ENCODE data around the gene FKBP15. TPM values are rescaled to one million over a fixed set of nuclear protein-coding genes. Genes with fewer than 3 reads are reported as not detected.

FKBP15 gene
- total and polyA plus RNA-seq, 12 donors = 14.1 to 38.1 (median 28.3) TPM

DNA sequence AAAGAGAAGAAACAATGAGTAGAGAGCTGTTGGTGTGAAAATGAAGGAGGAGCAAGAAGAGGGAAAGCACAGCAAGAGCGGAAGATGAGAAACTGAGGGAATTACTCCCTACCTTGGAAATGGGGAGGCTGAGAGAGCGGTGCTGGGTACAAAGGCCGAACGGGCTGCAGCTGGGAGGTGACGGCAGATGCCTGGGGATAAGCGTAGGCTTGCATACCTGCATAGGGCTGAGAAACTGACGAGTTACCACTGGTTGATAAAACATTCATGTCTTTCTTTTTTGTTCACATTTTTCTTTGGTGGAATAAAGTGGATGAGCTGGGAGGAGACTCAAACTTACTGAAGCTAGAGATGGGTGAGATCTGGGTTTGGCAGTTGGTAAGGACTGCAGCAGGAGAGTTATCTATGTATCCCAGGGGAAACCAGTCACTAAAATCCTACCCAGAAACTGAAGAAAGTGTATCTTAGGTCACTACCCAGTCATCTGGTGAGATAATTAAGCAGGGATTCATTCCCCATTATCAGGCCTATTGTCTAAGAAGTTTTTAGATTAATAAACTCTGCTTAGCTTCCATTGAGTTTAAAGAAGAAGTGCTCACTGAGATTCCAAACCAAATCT is 34.8 kb downstream of the FKBP15 start:
- intact Hi-C loops (cut with DNase I) = no loop called here
- Histone ChIP-seq H3K27ac (no peak overlapping the region), H3K9me3 (replicated peaks in 1 of 3) (no peaks in the 10 kb centered on the region), H3K4me1 (replicated peaks in 1 of 2) (peaks cover 0 to 10% of the 10 kb centered on the region in 2 donors), H3K4me3 (no peak overlapping the region), H3K36me3 (replicated peaks in 1 of 2) (peaks cover 0 to 85% of the 10 kb centered on the region in 2 donors), H3K27me3 (no peaks in the 10 kb centered on the region)
- TF ChIP-seq, protein P1, sequence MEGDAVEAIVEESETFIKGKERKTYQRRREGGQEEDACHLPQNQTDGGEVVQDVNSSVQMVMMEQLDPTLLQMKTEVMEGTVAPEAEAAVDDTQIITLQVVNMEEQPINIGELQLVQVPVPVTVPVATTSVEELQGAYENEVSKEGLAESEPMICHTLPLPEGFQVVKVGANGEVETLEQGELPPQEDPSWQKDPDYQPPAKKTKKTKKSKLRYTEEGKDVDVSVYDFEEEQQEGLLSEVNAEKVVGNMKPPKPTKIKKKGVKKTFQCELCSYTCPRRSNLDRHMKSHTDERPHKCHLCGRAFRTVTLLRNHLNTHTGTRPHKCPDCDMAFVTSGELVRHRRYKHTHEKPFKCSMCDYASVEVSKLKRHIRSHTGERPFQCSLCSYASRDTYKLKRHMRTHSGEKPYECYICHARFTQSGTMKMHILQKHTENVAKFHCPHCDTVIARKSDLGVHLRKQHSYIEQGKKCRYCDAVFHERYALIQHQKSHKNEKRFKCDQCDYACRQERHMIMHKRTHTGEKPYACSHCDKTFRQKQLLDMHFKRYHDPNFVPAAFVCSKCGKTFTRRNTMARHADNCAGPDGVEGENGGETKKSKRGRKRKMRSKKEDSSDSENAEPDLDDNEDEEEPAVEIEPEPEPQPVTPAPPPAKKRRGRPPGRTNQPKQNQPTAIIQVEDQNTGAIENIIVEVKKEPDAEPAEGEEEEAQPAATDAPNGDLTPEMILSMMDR (IDR thresholded peaks at IDR 0.05) = no peak
- no peak for TF ChIP-seq POLR2A (IDR thresholded peaks at IDR 0.05)
- no peak for DNase-seq
- WGBS, 4 donors = 96 to 98% (median 97%) methylated on average over 7 of the region's 7 CpGs

DNA sequence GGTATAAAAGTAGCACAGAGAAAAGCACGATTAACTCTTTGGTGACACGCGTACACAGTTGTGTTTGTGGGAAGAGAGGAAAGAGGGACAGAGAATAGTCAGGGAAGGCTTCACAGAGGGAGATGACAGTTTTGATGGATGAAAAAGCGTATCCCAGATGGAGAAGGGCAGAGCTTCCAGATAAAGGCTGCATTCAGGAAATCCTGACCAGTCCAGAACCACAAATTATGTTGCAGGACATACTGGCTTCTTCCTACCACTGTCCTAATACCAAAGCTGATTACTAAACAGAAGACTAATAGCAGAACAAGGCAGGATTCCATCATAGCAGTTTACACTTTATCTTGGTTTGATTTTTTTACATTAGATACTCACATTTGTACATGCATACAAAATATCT is 35.8 kb downstream of the FKBP15 start:
- intact Hi-C loops (cut with DNase I) = no loop called here
- H3K36me3 ChIP-seq (replicated peaks in 1 of 2) = peaks cover 0 to 78% of the 10 kb centered on the region in 2 donors

DNA sequence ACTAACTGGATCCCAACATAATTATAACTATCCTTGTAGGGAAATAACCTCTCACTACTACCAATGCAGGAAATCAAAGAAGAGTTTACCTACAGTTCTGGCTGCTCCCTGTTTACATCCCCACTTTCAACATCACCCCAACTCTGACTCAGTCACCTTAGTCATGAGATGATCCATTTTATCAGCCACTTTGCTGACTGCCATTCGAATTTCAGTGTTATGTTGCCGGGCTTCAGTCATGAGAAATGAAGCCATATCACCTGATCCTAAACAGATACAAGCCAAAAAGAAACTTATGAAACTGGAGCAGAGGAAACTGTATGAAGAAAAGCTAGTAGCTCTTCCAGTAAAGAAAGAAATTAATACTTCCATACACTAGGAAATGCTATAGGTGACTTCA is 36.5 kb downstream of the FKBP15 start:
- Histone ChIP-seq H3K27ac (no peak overlapping the region), H3K4me3 (no peak overlapping the region), H3K27me3 (no peaks in the 10 kb centered on the region), H3K36me3 (replicated peaks in 1 of 2) (peaks cover 0 to 80% of the 10 kb centered on the region in 2 donors), H3K9me3 (replicated peaks in 1 of 3) (no peaks in the 10 kb centered on the region), H3K4me1 (replicated peaks in 1 of 2) (peaks cover 0 to 10% of the 10 kb centered on the region in 2 donors)
- intact Hi-C loops (cut with DNase I) = no loop called here
- TF ChIP-seq, protein P1 (IDR thresholded peaks at IDR 0.05) = no peak
- TF ChIP-seq POLR2A (IDR thresholded peaks at IDR 0.05) = no peak
- no peak for DNase-seq
- WGBS, 4 donors = 50 to 83% (median 72%) methylated on average over 2 of the region's 2 CpGs

More for the DNA sequence above, 35.8 kb downstream of the FKBP15 start:
- TF ChIP-seq POLR2A (IDR thresholded peaks at IDR 0.05) = no peak
- TF ChIP-seq, protein P1 (IDR thresholded peaks at IDR 0.05) = no peak
- Histone ChIP-seq H3K4me3 (no peak overlapping the region), H3K4me1 (replicated peaks in 1 of 2) (peaks cover 0 to 10% of the 10 kb centered on the region in 2 donors), H3K9me3 (replicated peaks in 1 of 3) (no peaks in the 10 kb centered on the region), H3K27me3 (no peaks in the 10 kb centered on the region), H3K27ac (no peak overlapping the region)
- 77 to 93% (median 83%) methylated on average over 4 of the region's 4 CpGs for WGBS, 4 donors
- DNase-seq = no peak

DNA sequence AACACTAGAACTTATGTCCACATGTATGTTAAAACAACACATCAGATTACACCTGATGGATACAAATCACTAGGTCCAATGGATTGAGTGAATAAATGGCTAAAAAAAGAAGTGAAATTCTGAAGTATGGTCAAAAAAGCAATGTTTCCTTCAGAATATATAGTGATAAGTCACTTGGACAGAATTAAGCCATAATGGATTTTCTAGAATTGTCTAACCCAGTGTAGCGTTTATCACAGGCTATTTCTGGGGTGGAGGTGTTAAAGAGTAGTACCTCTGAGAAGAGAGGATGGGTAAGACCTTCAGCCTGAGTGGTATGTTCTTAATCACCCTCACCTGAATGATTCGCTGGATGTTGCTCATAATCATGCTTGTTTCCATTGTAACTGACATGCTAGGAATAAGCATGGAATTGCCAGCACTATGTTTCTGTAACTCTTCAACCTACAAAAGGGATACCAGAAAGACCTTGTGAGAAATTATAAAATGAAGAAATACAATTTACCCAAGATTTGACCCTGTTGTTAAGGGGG is 37.1 kb downstream of the FKBP15 start:
- no peaks in the 10 kb centered on the region for H3K27me3 ChIP-seq
- no peaks in the 10 kb centered on the region for H3K9me3 ChIP-seq (replicated peaks in 1 of 3)
- peaks cover 0 to 85% of the 10 kb centered on the region in 2 donors for H3K36me3 ChIP-seq (replicated peaks in 1 of 2)
- H3K4me1 ChIP-seq (replicated peaks in 1 of 2) = peaks cover 0 to 10% of the 10 kb centered on the region in 2 donors
- intact Hi-C loops (cut with DNase I) = no loop called here
- H3K27ac ChIP-seq = no peak overlapping the region
- H3K4me3 ChIP-seq = no peak overlapping the region
- DNase-seq = no peak
- TF ChIP-seq, protein P1 (IDR thresholded peaks at IDR 0.05) = no peak
- no peak for TF ChIP-seq POLR2A (IDR thresholded peaks at IDR 0.05)
- WGBS, 4 donors = 96 to 100% (median 98%) methylated on average over 2 of the region's 2 CpGs

Measured in adrenal gland (tissue), 12 donors.